Testis (tissue), 3 donors: ENCODE measurements around the gene SSBP3. TPM values are rescaled to one million over a fixed set of nuclear protein-coding genes. Genes with fewer than 3 reads are reported as not detected.

Source experiments
- DNase-seq: peaks from one replicate; pipeline ENCODE4 v3.0.0-alpha.2; 2019
- H3K27ac ChIP-seq, 2 donors: fragments of 200-600 bp; sonication (generic); one replicate each; pipeline ENCODE4 v1.5.1; 2019
- H3K27me3 ChIP-seq: fragments of 200-600 bp; sonication (generic); one replicate; pipeline ENCODE4 v1.5.1; 2019
- H3K36me3 ChIP-seq: fragments of 200-600 bp; sonication (generic); one replicate; pipeline ENCODE4 v1.5.1; 2017; ENCODE audit warnings: low read depth; ENCODE audit errors: missing control alignments
- H3K4me1 ChIP-seq: fragments of 200-600 bp; sonication (generic); one replicate; pipeline ENCODE4 v1.5.1; 2019
- H3K4me3 ChIP-seq, 2 donors: fragments of 200-600 bp; sonication (generic); one replicate each; pipeline ENCODE4 v1.5.1; 2017 to 2019
- H3K9me3 ChIP-seq: fragments of 200-600 bp; sonication (generic); one replicate; pipeline ENCODE4 v1.5.1; 2017
- POLR2A ChIP-seq: fragments of 450-650 bp; IDR thresholded peaks from one replicate; pipeline ENCODE4 v1.6.1; 2017; ENCODE audit warnings: antibody characterized with exemption, mild to moderate bottlenecking, moderate library complexity
- WGBS, 2 donors: methylation state at CpG; one replicate each; pipeline ENCODE4 v1.1.5; 2018; 5-methylcytosine and 5-hydroxymethylcytosine counted together
- intact Hi-C: fragments of 100-400 bp; cut with DNase I; formaldehyde crosslinking; loops from one replicate; pipeline ENCODE4 v1.15.1; 2023; ENCODE audit warnings: low total_unique reads
- polyA plus RNA-seq: library from polyadenylated mRNA; stranded (reverse); fragments of 350-450 nt; fragmentation: Illumina TruSeq; extraction: RNeasy Lipid Tissue Mini Kit (QIAGEN cat#74804); gene quantifications from one replicate; pipeline ENCODE4 v1.2.3, GENCODE V29; 2014; ENCODE audit warnings: low read depth, low replicate concordance; ENCODE audit not compliant: insufficient read depth
- total RNA-seq, 2 donors: library from RNA; depleted of rRNA; stranded (reverse); fragments of >200 nt; gene quantifications; one replicate each; pipeline ENCODE4 v1.2.3, GENCODE V29; 2016
- TF ChIP-seq, protein P1 (sequence below), 3 experiments: fragments of 450-650 bp in 2 of 3; fragments of 200-600 bp in 1 of 3; sonication (generic) in 1 of 3; IDR thresholded peaks; one replicate each; pipeline ENCODE4 v1.5.1; 2016 to 2019; ENCODE audit warnings: antibody characterized with exemption in 3 of 3, mild to moderate bottlenecking in 2 of 3, moderate library complexity in 1 of 3

SSBP3 gene
- total and polyA plus RNA-seq, 3 donors from 2014 or later: 88.8 to 99.0 (median 91.6) TPM

GRCh38 chr1:54301497-54301896 is 104.7 kb downstream of the SSBP3 start:
- H3K27ac ChIP-seq: peak overlapping the region in 1 of 2 donors; percentile 4
- H3K27me3 ChIP-seq: no peaks in the 10 kb centered on the region
- H3K4me1 ChIP-seq: peaks cover 45% of the 10 kb centered on the region
- H3K4me3 ChIP-seq: no peak overlapping the region
- DNase-seq: no peak
- intact Hi-C loops: no loop called here
- no peaks in the 10 kb centered on the region for H3K36me3 ChIP-seq
- WGBS, 2 donors: 63 to 71% methylated on average over 10 of the region's 10 CpGs
- TF ChIP-seq POLR2A: no peak
- TF ChIP-seq, protein P1, sequence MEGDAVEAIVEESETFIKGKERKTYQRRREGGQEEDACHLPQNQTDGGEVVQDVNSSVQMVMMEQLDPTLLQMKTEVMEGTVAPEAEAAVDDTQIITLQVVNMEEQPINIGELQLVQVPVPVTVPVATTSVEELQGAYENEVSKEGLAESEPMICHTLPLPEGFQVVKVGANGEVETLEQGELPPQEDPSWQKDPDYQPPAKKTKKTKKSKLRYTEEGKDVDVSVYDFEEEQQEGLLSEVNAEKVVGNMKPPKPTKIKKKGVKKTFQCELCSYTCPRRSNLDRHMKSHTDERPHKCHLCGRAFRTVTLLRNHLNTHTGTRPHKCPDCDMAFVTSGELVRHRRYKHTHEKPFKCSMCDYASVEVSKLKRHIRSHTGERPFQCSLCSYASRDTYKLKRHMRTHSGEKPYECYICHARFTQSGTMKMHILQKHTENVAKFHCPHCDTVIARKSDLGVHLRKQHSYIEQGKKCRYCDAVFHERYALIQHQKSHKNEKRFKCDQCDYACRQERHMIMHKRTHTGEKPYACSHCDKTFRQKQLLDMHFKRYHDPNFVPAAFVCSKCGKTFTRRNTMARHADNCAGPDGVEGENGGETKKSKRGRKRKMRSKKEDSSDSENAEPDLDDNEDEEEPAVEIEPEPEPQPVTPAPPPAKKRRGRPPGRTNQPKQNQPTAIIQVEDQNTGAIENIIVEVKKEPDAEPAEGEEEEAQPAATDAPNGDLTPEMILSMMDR (IDR thresholded peaks at IDR 0.05): no peak
- no peaks in the 10 kb centered on the region for H3K9me3 ChIP-seq

GRCh38 chr1:54300401-54300800 is 105.8 kb downstream of the SSBP3 start:
- WGBS, 2 donors: 90 to 98% methylated on average over 7 of the region's 7 CpGs
- Histone ChIP-seq H3K27ac (no peak overlapping the region), H3K27me3 (no peaks in the 10 kb centered on the region), H3K4me3 (no peak overlapping the region), H3K36me3 (no peaks in the 10 kb centered on the region), H3K4me1 (peaks cover 51% of the 10 kb centered on the region), H3K9me3 (no peaks in the 10 kb centered on the region)
- intact Hi-C loops: no loop called here
- DNase-seq: no peak
- TF ChIP-seq, protein P1 (IDR thresholded peaks at IDR 0.05): no peak
- TF ChIP-seq POLR2A: no peak

DNA sequence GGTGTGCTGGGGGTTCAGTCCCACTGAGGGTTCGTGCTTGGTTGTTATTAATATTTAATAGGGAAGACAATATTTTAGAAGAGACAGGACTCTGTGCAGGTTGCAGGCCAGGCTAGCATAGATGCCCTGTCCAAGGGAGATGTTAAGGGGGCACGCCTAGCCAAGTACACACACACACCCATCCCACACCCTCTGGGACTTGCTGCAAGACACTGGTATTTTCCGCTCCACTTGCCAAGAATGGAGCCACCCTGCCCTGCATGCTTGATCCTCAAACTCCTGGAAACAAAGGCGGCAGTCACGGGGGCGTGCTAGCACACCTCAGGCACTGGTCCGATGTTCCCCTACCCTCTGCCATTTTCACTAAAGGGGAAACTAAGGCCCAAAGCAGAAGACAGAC is 107.2 kb downstream of the SSBP3 start:
- Histone ChIP-seq H3K4me1 (peaks cover 51% of the 10 kb centered on the region), H3K9me3 (no peaks in the 10 kb centered on the region), H3K27me3 (no peaks in the 10 kb centered on the region), H3K4me3 (no peak overlapping the region), H3K36me3 (no peaks in the 10 kb centered on the region), H3K27ac (peak overlapping the region in 1 of 2 donors; percentile 59)
- intact Hi-C loops: no loop called here
- 72 to 76% methylated on average over 7 of the region's 7 CpGs for WGBS, 2 donors
- no peak for DNase-seq
- TF ChIP-seq, protein P1 (IDR thresholded peaks at IDR 0.05): no peak
- TF ChIP-seq POLR2A: no peak

- intact Hi-C loops: no loop called here
- DNase-seq: no peak
- Histone ChIP-seq H3K27me3 (no peaks in the 10 kb centered on the region), H3K36me3 (no peaks in the 10 kb centered on the region), H3K9me3 (no peaks in the 10 kb centered on the region), H3K4me3 (no peak overlapping the region), H3K27ac (peak overlapping the region; percentile 71 to 79), H3K4me1 (peaks cover 51% of the 10 kb centered on the region)
- 51 to 52% methylated on average over 17 to 20 of the region's 20 CpGs for WGBS, 2 donors
- TF ChIP-seq, protein P1 (IDR thresholded peaks at IDR 0.05): no peak
- TF ChIP-seq POLR2A: no peak
Measured at GRCh38 chr1:54298284-54299033, 107.7 kb downstream of the SSBP3 start.
